Transverse colon (tissue), 4 donors: ENCODE data around the gene DTX3. TPM values are rescaled to one million over a fixed set of nuclear protein-coding genes. Genes with fewer than 3 reads are reported as not detected.

Experiments
- DNase-seq: peaks from one replicate; pipeline ENCODE4 v3.0.0-alpha.2; 2019
- H3K27ac ChIP-seq, 4 donors: fragments of 200-600 bp; sonication (generic); 2 replicates each; pipeline ENCODE4 v1.5.1; 2016 to 2018; ENCODE audit warnings: inconsistent platforms in 4 of 4
- H3K27me3 ChIP-seq: fragments of 200-600 bp; sonication (generic); 2 replicates; pipeline ENCODE4 v1.5.1; 2017; ENCODE audit warnings: inconsistent platforms
- H3K36me3 ChIP-seq, 4 donors: fragments of 200-600 bp; sonication (generic); 2 replicates each; pipeline ENCODE4 v1.5.1; 2017 to 2019; ENCODE audit warnings: inconsistent platforms in 4 of 4
- H3K4me1 ChIP-seq, 4 donors: fragments of 200-600 bp; sonication (generic); 2 replicates each; pipeline ENCODE4 v1.5.1; 2017 to 2020; ENCODE audit warnings: inconsistent platforms in 4 of 4
- H3K4me3 ChIP-seq, 4 donors: fragments of 200-600 bp; sonication (generic); 1 replicate in 1 of 4; 2 replicates in 3 of 4; pipeline versions ENCODE4 v1.5.1 to v1.6.1; 2017 to 2019; ENCODE audit warnings: inconsistent platforms in 4 of 4
- H3K9me3 ChIP-seq, 2 donors: fragments of 200-600 bp; sonication (generic); 2 replicates each; pipeline ENCODE4 v1.5.1; 2017 to 2019; ENCODE audit warnings: inconsistent platforms in 2 of 2
- EP300 ChIP-seq: sonication (generic); formaldehyde crosslinking; IDR thresholded peaks from one replicate; pipeline ENCODE4 v1.6.1; 2017; ENCODE audit warnings: antibody characterized with exemption, low read depth
- POLR2A ChIP-seq: fragments of 450-650 bp; IDR thresholded peaks from one replicate; pipeline ENCODE4 v1.6.1; 2016; ENCODE audit warnings: antibody characterized with exemption, mild to moderate bottlenecking, moderate library complexity
- POLR2AphosphoS5 ChIP-seq, 3 donors: sonication (generic); formaldehyde crosslinking; IDR thresholded peaks; one replicate each; pipeline ENCODE4 v1.6.1; 2016; ENCODE audit warnings: antibody characterized with exemption in 3 of 3
- WGBS, 2 donors: methylation state at CpG; one replicate each; pipeline ENCODE4 v1.1.5; 2018; ENCODE audit warnings: low coverage in 1 of 2; 5-methylcytosine and 5-hydroxymethylcytosine counted together
- in situ Hi-C, 4 donors: fragments of 200-750 bp; cut with MboI; loops; one replicate each; pipeline versions ENCODE4 v1.15.0 to v1.15.1; 2017; ENCODE audit warnings: low sequenced_read_pairs in 3 of 4, low pct_ligation_motif_present in 1 of 4, low pct_unique_long_range_greater_than_20kb in 1 of 4
- intact Hi-C: fragments of 100-400 bp; cut with DNase I; formaldehyde crosslinking; loops from one replicate; pipeline ENCODE4 v1.15.1; 2023; ENCODE audit warnings: low total_unique reads
- total RNA-seq, 4 donors: library from RNA; depleted of rRNA; stranded (reverse); fragments of >200 nt; gene quantifications; one replicate each; pipeline ENCODE4 v1.1.0, GENCODE V29; 2016
- TF ChIP-seq, protein P1 (sequence below), 5 experiments: fragments of 200-600 bp in 3 of 5; fragments of 450-650 bp in 2 of 5; sonication (generic) in 3 of 5; IDR thresholded peaks; 1 replicate in 2 of 5; 2 replicates in 3 of 5; pipeline ENCODE4 v1.5.1; 2016 to 2017; ENCODE audit warnings: antibody characterized with exemption in 5 of 5, inconsistent platforms in 3 of 5, mild to moderate bottlenecking in 2 of 5, moderate library complexity in 1 of 5

The DTX3 gene
- total RNA-seq, 4 donors from 2014 or later, result 8.0 to 10.9 (median 9.6) TPM

DNA sequence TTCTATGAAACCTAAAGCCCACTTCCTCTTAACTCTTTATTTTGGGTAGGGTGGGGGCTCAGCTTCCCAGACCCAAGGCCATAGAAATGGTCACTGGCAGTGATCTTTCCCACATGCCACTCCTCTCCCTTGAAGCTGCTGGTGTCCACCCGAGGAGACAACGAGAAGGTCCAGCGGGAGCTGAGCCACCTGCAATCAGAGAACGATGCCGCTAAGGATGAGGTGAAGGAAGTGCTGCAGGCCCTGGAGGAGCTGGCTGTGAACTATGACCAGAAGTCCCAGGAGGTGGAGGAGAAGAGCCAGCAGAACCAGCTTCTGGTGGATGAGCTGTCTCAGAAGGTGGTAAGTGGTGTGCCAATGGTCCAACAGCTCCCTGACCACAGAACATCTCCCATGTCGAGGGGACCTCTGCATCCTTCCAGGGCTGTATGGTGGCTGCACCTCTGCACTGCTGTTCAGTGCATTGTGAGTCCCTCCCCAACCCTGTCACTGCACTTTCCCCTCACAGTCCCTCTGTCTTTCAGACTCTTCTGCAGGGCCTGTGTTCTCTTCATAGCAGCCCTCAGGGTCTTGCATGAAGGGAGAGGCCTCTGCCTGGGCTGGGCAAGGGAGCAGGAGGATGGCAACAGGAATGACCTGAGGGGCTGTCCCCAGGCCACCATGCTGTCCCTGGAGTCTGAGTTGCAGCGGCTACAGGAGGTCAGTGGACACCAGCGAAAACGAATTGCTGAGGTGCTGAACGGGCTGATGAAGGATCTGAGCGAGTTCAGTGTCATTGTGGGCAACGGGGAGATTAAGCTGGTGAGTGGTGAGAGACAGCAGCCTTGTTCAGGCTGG, 32.5 kb upstream of the DTX3 start:
- Histone ChIP-seq H3K9me3 (no peaks in the 10 kb centered on the region), H3K27me3 (no peaks in the 10 kb centered on the region), H3K4me3 (no peak overlapping the region), H3K4me1 (no peaks in the 10 kb centered on the region), H3K27ac (no peak overlapping the region), H3K36me3 (no peaks in the 10 kb centered on the region)
- intact Hi-C loops (no loop called here), in situ Hi-C loops (loop anchor here in 1 of 4 donors (10.0 kb wide), 1 partner anchor 53 kb away; no protein-coding TSS in a partner anchor)
- no peak for DNase-seq
- 85% methylated on average over 12 of the region's 12 CpGs; no CpG with 5 or more reads in 1 of the 2 donors for WGBS, 2 donors
- no peak for TF ChIP-seq EP300
- TF ChIP-seq POLR2A, result no peak
- no peak for TF ChIP-seq POLR2AphosphoS5 (IDR thresholded peaks at IDR 0.05)
- TF ChIP-seq, protein P1, sequence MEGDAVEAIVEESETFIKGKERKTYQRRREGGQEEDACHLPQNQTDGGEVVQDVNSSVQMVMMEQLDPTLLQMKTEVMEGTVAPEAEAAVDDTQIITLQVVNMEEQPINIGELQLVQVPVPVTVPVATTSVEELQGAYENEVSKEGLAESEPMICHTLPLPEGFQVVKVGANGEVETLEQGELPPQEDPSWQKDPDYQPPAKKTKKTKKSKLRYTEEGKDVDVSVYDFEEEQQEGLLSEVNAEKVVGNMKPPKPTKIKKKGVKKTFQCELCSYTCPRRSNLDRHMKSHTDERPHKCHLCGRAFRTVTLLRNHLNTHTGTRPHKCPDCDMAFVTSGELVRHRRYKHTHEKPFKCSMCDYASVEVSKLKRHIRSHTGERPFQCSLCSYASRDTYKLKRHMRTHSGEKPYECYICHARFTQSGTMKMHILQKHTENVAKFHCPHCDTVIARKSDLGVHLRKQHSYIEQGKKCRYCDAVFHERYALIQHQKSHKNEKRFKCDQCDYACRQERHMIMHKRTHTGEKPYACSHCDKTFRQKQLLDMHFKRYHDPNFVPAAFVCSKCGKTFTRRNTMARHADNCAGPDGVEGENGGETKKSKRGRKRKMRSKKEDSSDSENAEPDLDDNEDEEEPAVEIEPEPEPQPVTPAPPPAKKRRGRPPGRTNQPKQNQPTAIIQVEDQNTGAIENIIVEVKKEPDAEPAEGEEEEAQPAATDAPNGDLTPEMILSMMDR (IDR thresholded peaks at IDR 0.05), result no peak

DNA sequence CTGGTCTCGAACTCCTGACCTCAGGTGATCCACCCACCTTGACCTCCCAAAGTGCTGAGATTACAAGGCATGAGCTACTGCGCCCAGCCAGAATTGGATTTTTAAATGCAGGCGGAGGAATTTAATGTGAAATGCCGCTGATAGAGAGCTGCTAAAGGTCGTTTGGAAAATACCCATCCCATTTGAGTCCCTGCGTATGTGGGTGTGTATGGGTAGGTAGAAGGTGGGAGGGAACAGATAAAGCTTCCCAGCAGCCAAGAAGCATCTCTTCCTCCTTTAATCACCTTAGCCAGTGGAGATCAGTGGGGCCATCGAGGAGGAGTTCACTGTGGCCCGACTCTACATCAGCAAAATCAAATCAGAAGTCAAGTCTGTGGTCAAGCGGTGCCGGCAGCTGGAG, 29.8 kb upstream of the DTX3 start:
- 76 to 88% methylated on average over 4 to 10 of the region's 10 CpGs for WGBS, 2 donors
- Histone ChIP-seq H3K27ac (no peak overlapping the region), H3K4me1 (no peaks in the 10 kb centered on the region), H3K4me3 (no peak overlapping the region), H3K36me3 (no peaks in the 10 kb centered on the region), H3K27me3 (no peaks in the 10 kb centered on the region), H3K9me3 (no peaks in the 10 kb centered on the region)
- DNase-seq, result no peak
- in situ Hi-C loops, result loop anchor here in 1 of 4 donors (10.0 kb wide), 1 partner anchor 50 kb away; no protein-coding TSS in a partner anchor
- TF ChIP-seq POLR2AphosphoS5 (IDR thresholded peaks at IDR 0.05), result no peak
- TF ChIP-seq POLR2A, result no peak
- TF ChIP-seq, protein P1 (IDR thresholded peaks at IDR 0.05), result no peak
- TF ChIP-seq EP300, result no peak
- intact Hi-C loops, result no loop called here

DNA sequence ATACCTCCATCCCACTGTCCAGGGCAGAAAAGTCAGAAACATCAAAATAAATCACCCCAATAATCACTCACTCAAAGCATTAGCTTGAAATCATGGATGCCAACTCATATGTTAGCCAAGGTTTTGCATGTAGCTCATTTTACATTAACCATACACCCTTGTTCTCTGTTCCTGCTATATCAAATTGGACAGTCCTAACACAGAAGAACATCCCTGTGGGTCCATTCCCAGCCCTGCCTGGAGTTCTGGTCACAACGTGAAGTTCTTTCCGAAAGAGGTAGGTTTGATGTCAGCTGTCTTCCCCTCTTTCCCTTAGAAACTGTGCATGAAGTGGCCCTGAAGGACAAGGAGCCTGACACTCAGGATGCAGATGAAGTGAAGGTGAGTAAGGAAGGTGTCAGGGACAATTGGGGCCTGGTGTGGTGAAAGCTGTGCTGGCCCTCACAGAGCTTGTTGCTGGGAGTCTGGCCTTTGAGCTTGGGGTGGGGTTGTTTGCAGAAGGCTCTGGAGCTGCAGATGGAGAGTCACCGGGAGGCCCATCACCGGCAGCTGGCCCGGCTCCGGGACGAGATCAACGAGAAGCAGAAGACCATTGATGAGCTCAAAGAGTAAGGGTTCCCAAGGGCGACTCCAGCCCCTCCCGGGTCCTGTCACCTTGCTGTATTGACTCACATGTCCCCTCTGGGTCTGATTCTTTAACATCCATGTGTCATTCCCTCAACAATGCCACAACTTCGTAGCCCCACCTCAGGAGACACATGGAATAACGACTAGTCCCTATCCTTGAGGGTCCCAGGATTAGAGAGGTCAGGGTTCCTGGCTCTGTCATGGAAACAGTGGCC, 28.6 kb upstream of the DTX3 start:
- H3K9me3 ChIP-seq, result no peaks in the 10 kb centered on the region
- in situ Hi-C loops, result loop anchor here in 1 of 4 donors (10.0 kb wide), 1 partner anchor 49 kb away; no protein-coding TSS in a partner anchor
- H3K27me3 ChIP-seq, result no peaks in the 10 kb centered on the region
- intact Hi-C loops, result no loop called here
- DNase-seq, result peak; percentile 12
- no peak overlapping the region for H3K27ac ChIP-seq
- WGBS, 2 donors, result 61 to 67% methylated on average over 3 to 12 of the region's 12 CpGs
- H3K36me3 ChIP-seq, result no peaks in the 10 kb centered on the region
- TF ChIP-seq, protein P1 (IDR thresholded peaks at IDR 0.05), result no peak
- TF ChIP-seq EP300, result no peak
- no peak overlapping the region for H3K4me3 ChIP-seq
- H3K4me1 ChIP-seq, result no peaks in the 10 kb centered on the region

DNA sequence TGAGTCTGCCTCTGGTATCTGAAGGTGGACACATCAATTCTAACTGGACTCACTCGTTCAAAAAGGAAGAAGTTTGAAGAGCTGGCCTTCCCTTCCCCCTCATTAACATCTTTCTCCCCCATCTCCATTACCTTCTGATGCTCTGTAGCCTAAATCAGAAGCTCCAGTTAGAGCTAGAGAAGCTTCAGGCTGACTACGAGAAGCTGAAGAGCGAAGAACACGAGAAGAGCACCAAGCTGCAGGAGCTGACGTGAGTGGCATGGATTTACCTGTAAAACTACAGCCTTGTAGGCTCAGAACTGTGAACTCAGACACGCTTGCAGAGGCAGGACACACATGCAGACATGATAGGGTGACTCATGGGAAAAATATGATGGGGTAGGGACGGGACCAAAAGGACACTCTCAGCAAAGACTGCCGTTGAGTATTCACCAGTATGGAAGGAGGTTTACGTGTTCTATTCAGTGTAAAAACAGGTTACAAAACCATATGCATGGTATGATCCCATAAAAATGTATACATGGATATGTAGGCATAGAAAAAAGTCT, 27.9 kb upstream of the DTX3 start:
- Histone ChIP-seq H3K4me3 (no peak overlapping the region), H3K27me3 (no peaks in the 10 kb centered on the region), H3K4me1 (no peaks in the 10 kb centered on the region), H3K36me3 (no peaks in the 10 kb centered on the region), H3K9me3 (no peaks in the 10 kb centered on the region), H3K27ac (no peak overlapping the region)
- TF ChIP-seq POLR2AphosphoS5 (IDR thresholded peaks at IDR 0.05) (no peak), EP300 (no peak), POLR2A (no peak)
- TF ChIP-seq, protein P1 (IDR thresholded peaks at IDR 0.05), result no peak
- intact Hi-C loops (no loop called here), in situ Hi-C loops (loop anchor here in 1 of 4 donors (10.0 kb wide), 1 partner anchor 48 kb away; no protein-coding TSS in a partner anchor)
- DNase-seq, result no peak
- 77 to 78% methylated on average over 4 to 9 of the region's 9 CpGs for WGBS, 2 donors
